ENCODE results near the gene NCOR2.

The NCOR2 gene

DNA sequence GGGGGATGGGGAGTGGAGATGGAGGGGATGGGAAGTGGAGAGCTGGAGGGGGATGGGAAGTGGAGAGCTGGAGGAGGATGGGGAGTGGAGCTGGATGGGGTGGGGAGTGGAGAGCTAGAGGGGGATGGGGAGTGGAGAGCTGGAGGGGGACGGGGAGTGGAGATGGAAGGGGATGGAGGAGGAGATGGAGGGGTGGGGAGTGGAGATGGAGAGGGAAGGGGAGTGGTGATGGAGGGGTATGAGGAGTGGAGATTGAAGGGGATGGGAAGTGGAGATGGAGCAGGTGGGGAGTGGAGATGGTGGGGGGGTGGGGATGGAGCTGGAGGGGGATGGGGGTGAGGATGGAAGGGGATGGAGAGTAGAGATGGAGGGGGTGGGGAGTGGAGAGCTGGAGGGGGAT is 26.1 kb downstream of the NCOR2 start:
- Histone ChIP-seq H3K27me3 (no peaks in the 10 kb centered on the region), H3K36me3 (peaks cover 4% of the 10 kb centered on the region), H3K9me3 (no peaks in the 10 kb centered on the region), H3K4me1 (peaks cover 65% of the 10 kb centered on the region), H3K4me3 (ENCODE audit: low read depth, low read length) (no peak overlapping the region)
- TF ChIP-seq CTCF (IDR thresholded peaks at IDR 0.05; ENCODE audit: low read depth, low read length), result no peak
- no peak for DNase-seq

DNA sequence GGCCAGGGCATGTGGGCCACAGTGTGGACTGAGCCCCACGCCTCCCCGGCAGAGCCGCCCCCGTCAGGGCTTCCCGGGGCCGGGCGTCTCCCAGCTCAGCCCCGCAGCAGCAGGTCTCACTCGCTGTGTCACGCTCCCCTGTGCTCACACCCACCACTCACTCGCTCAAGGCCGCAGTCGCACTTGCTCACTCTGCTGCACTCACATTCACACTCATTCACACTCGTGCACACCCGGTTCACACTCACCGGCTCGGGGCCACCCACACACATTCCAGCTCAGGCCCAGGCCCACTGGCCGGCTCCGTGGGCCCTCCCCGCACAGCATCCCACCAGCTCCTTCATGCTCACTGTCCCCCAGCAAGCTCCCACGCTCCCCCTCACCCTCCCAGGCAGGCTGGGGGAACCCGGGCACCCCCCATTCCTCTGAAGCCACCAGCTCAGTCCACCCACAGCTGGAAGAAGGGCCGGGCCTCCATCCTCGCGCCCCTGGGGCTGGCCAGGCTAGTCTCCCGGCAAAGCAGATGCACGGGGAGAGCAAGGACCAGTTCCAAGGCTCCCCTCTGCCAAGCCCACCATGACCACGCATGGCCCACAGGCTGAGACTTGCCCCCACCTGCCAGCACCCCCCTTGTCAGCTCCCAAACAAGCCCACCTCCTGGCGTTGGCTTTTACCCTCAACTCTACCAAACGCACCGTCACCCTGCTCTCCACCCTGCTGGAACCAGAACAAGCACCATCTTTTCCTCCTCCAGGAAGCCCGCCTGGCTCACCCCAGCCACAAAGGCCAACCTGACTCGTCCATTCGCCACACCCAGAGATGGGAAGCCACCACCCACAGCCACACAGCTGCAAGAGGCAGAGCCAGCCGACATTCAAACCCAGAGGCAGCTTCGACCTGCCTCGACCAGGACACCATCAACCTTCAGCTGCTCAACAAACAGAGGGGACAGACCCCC is 28.0 kb downstream of the NCOR2 start:
- H3K4me1 ChIP-seq, result peaks cover 62% of the 10 kb centered on the region

DNA sequence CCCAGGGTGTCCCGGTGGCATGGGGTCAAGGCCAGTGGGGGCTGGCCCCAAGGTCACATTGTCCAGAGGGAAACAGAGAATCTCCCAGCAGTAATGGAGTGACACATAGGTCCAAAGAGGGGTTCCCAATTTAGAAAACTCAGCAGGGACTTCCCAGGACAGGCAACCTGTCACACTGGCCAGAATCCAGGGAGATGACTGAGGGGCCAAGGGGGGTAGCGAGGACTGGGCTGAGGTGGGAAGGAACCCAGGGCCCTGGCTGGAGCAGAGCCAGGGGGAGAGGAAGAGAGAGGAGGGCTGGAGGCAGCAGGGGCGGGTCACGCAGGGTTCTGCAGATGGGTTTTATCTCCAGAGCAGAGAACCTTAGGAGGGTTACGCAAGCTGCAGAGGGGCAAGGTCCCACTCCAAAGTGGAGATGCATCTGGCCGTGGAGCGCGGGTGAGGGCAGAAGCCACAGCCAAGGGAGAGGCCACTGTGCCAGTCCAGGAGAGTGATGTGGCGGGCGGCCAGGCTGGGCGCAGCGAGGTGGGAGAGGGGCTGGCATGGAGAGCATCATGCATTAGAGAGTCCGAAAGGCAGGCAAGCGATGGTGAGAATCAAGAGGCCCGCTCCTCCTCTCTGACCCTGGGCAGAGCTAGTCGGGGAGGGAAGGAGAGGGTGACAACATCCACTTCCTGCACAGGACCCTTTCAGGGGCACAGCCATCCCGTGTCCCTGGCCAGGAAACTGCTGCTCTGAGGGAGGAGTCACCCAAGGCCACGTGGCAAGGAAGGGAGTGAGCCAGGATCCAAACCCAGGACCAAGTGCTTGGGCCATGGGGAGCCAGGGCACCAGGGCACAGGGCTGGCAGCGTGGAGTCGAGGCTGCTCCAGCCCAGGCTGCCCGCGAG is 29.0 kb downstream of the NCOR2 start:
- peaks cover 55% of the 10 kb centered on the region for H3K4me1 ChIP-seq
- peak; percentile 83 for DNase-seq
- no peaks in the 10 kb centered on the region for H3K9me3 ChIP-seq
- no peak overlapping the region for H3K4me3 ChIP-seq (ENCODE audit: low read depth, low read length)
- TF ChIP-seq CTCF (IDR thresholded peaks at IDR 0.05; ENCODE audit: low read depth, low read length), result no peak
- peaks cover 8% of the 10 kb centered on the region for H3K36me3 ChIP-seq
- H3K27me3 ChIP-seq, result no peaks in the 10 kb centered on the region

More for the DNA sequence above, 28.0 kb downstream of the NCOR2 start:
- H3K27me3 ChIP-seq, result no peaks in the 10 kb centered on the region
- TF ChIP-seq CTCF (IDR thresholded peaks at IDR 0.05; ENCODE audit: low read depth, low read length), result no peak
- H3K9me3 ChIP-seq, result no peaks in the 10 kb centered on the region
- no peak overlapping the region for H3K4me3 ChIP-seq (ENCODE audit: low read depth, low read length)
- H3K36me3 ChIP-seq, result peaks cover 8% of the 10 kb centered on the region
- DNase-seq, result no peak

DNA sequence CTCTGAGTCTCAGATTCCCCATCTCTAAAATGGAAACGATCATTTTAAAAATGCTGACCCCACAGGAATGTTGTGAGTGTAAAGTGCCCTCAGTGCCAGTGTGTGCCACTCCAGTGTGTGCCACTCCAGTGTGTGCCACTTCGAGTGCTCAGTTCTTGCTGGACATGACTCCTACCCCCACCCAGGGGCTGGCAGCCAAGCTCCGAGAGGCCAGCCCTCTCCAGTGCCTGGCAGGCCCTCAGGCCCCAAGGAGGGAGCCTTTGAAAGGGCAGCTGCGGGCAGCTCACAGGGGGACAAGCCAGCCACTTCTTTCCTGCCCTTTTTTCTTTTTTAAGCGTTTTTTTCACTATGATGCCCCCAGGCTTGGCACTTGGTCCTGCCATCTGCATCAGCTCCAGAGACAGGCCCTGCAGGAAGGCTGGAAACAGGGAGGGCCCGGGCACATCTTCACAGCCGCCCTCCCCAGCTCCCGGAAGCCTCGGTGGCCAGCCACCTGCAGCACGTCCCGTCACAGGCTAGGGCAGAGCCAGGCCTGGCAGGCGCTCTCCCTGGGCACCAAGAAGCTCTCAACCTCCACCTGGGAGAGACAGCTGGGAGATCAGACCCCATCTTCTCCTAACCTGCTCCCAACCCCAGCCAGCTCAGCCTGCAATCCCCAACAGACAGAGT is 29.8 kb downstream of the NCOR2 start:
- Histone ChIP-seq H3K4me3 (ENCODE audit: low read depth, low read length) (no peak overlapping the region), H3K9me3 (no peaks in the 10 kb centered on the region), H3K4me1 (peaks cover 50% of the 10 kb centered on the region), H3K27me3 (no peaks in the 10 kb centered on the region), H3K36me3 (peaks cover 8% of the 10 kb centered on the region)
- DNase-seq, result no peak
- TF ChIP-seq CTCF (IDR thresholded peaks at IDR 0.05; ENCODE audit: low read depth, low read length), result no peak

GRCh38 chr12:124536641-124537040 is 30.8 kb downstream of the NCOR2 start:
- Histone ChIP-seq H3K9me3 (no peaks in the 10 kb centered on the region), H3K4me1 (peaks cover 50% of the 10 kb centered on the region), H3K27me3 (no peaks in the 10 kb centered on the region), H3K4me3 (ENCODE audit: low read depth, low read length) (no peak overlapping the region), H3K36me3 (peaks cover 8% of the 10 kb centered on the region)
- no peak for DNase-seq
- TF ChIP-seq CTCF (IDR thresholded peaks at IDR 0.05; ENCODE audit: low read depth, low read length), result no peak

All from BE2C (cell line).